GM12878 (cell line): ENCODE measurements around the gene R3HDM2. TPM values are rescaled to one million over a fixed set of nuclear protein-coding genes. Genes with fewer than 3 reads are reported as not detected.

ENCODE experiments used
- ATAC-seq: fragments of 200-7000 bp; cut with Tn5 transposase; 3 replicates; pipeline ENCODE4 v1.9.1; 2020; ENCODE audit warnings: mild to moderate bottlenecking, moderate library complexity
- BruUV-seq: library from RNA; stranded (reverse); fragments of 400-500 nt; replicated peaks from 2 replicates; lab custom pipeline; 2021; lab: Mats Ljungman, UMichigan
- CTCF ChIA-PET: fragments of 300-600 bp; sonication (Branson Sonifier 250); formaldehyde crosslinking; extraction: SDS; loops from one replicate; lab custom pipeline; 2021; ENCODE audit warnings: inconsistent platforms; lab: Yijun Ruan, JAX
- POLR2A ChIA-PET: fragments of 350-600 bp; formaldehyde crosslinking; extraction: SDS; loops from one replicate; lab custom pipeline; 2021; ENCODE audit warnings: inconsistent platforms; lab: Charles Lee
- RAD21 ChIA-PET: fragments of 300-600 bp; sonication (Branson Sonifier 250); formaldehyde crosslinking; loops from one replicate; lab custom pipeline; 2023; ENCODE audit warnings: antibody characterized with exemption; ENCODE audit not compliant: unreplicated experiment; lab: Charles Lee
- SMC1A ChIA-PET: fragments of 300-600 bp; sonication (Branson Sonifier 250); formaldehyde crosslinking; loops from one replicate; lab custom pipeline; 2023; ENCODE audit not compliant: unreplicated experiment, uncharacterized antibody; lab: Charles Lee
- DNase-seq: peaks from one replicate; pipeline ENCODE4 v3.0.0-alpha.2; 2011; ENCODE audit warnings: low read depth, low spot score
- FAIRE-seq: peaks from 3 replicates; lab custom pipeline; 2011; peaks lifted over from hg19 to GRCh38; lab: Jason Lieb, UNC
- H2AFZ ChIP-seq: 2 replicates; pipeline ENCODE4 v1.6.0; 2011; ENCODE audit warnings: low read depth, low read length, control low read depth; ENCODE audit not compliant: control insufficient read depth
- H3K27ac ChIP-seq: 2 replicates; pipeline ENCODE4 v1.5.1; 2011; ENCODE audit warnings: control low read depth; ENCODE audit not compliant: control insufficient read depth, insufficient read depth
- H3K27me3 ChIP-seq, 2 experiments: replicated peaks in 1 of 2; 2 replicates each; pipeline versions ENCODE4 v1.6.0 to v1.6.1; 2011; ENCODE audit warnings: low read length in 1 of 2; ENCODE audit not compliant: control insufficient read depth in 2 of 2, insufficient read depth in 2 of 2
- H3K36me3 ChIP-seq, 2 experiments: 2 replicates each; pipeline ENCODE4 v1.5.1; 2011; ENCODE audit warnings: low read length in 1 of 2; ENCODE audit not compliant: control insufficient read depth in 2 of 2, insufficient read depth in 2 of 2
- H3K4me1 ChIP-seq: 2 replicates; pipeline ENCODE4 v1.6.1; 2011; ENCODE audit warnings: mild to moderate bottlenecking, low read length, moderate library complexity, mixed read lengths; ENCODE audit not compliant: control insufficient read depth, insufficient read depth
- H3K4me2 ChIP-seq: 2 replicates; pipeline ENCODE4 v1.6.0; 2011; ENCODE audit warnings: control low read depth; ENCODE audit not compliant: control insufficient read depth, insufficient read depth
- H3K4me3 ChIP-seq: fragments of 200-600 bp; sonication (generic); 2 replicates; pipeline ENCODE4 v1.5.1; 2016
- H3K79me2 ChIP-seq: 2 replicates; pipeline ENCODE4 v1.6.0; 2011; ENCODE audit warnings: low read length; ENCODE audit not compliant: control insufficient read depth, insufficient read depth
- H3K9ac ChIP-seq: 2 replicates; pipeline ENCODE4 v1.8.0; 2011; ENCODE audit warnings: low read length, control low read depth, mixed read lengths; ENCODE audit not compliant: control insufficient read depth, insufficient read depth
- H3K9me3 ChIP-seq: replicated peaks from 3 replicates; pipeline ENCODE4 v1.5.1; 2011; ENCODE audit warnings: mild to moderate bottlenecking, low read length; ENCODE audit not compliant: control insufficient read depth, insufficient read depth
- H4K20me1 ChIP-seq: 2 replicates; pipeline ENCODE4 v1.6.0; 2011; ENCODE audit not compliant: control insufficient read depth, insufficient read depth
- BHLHE40 ChIP-seq, 2 experiments: fragments of 450-650 bp in 1 of 2; IDR thresholded peaks; 2 replicates each; pipeline ENCODE4 v1.6.1; 2011 to 2017; ENCODE audit warnings: low read depth in 2 of 2, borderline replicate concordance in 1 of 2, improper control_type of control experiment in 1 of 2, low read length in 1 of 2, mild to moderate bottlenecking in 1 of 2
- CREB1 ChIP-seq: IDR thresholded peaks from 2 replicates; pipeline ENCODE4 v1.6.1; 2012; ENCODE audit warnings: low read depth, mild to moderate bottlenecking, inconsistent platforms
- CREM ChIP-seq: IDR thresholded peaks from 2 replicates; pipeline ENCODE4 v1.6.1; 2014; ENCODE audit warnings: antibody characterized with exemption, low read depth
- CTCF ChIP-seq, 3 experiments: IDR thresholded peaks in 2 of 3; conservative IDR thresholded peaks in 1 of 3; 2 replicates each; pipeline ENCODE4 v1.5.1; 2011; ENCODE audit warnings: low read depth in 3 of 3, low read length in 3 of 3, mild to moderate bottlenecking in 3 of 3, control low read depth in 2 of 3, moderate library complexity in 2 of 3, inconsistent platforms in 1 of 3, mixed read lengths in 1 of 3; ENCODE audit not compliant: control insufficient read depth in 2 of 3, insufficient read depth in 1 of 3; ENCODE audit errors: extremely low read depth in 1 of 3
- GATAD2B ChIP-seq: fragments of 450-650 bp; conservative IDR thresholded peaks from 2 replicates; pipeline ENCODE4 v1.6.1; 2017; ENCODE audit warnings: low read depth, mild to moderate bottlenecking, moderate library complexity
- IRF5 ChIP-seq: fragments of 450-650 bp; IDR thresholded peaks from 2 replicates; pipeline ENCODE4 v1.6.1; 2017; ENCODE audit warnings: borderline replicate concordance
- RAD21 ChIP-seq: IDR thresholded peaks from 2 replicates; pipeline ENCODE4 v1.6.1; 2011; ENCODE audit warnings: mild to moderate bottlenecking, low read depth, low read length, moderate library complexity; ENCODE audit not compliant: insufficient read depth
- RAD51 ChIP-seq: fragments of 450-650 bp; IDR thresholded peaks from 2 replicates; pipeline ENCODE4 v1.6.1; 2016; ENCODE audit warnings: moderate library complexity, mild to moderate bottlenecking, inconsistent platforms
- SMC3 ChIP-seq: IDR thresholded peaks from 2 replicates; pipeline ENCODE4 v1.6.1; 2011; ENCODE audit warnings: low read length, improper control_type of control experiment, borderline replicate concordance
- TBL1XR1 ChIP-seq: IDR thresholded peaks from 2 replicates; pipeline ENCODE4 v1.6.1; 2012; ENCODE audit warnings: low read depth, low read length, improper control_type of control experiment
- WGBS: methylation state at CpG from one replicate; pipeline ENCODE4 v1.1.6; 2016; ENCODE audit warnings: low lambda C conversion rate; ENCODE audit not compliant: insufficient replicate concordance, insufficient coverage; ENCODE audit errors: missing lambda C conversion rate; 5-methylcytosine and 5-hydroxymethylcytosine counted together
- in situ Hi-C: fragments of 300-500 bp; cut with MboI; formaldehyde crosslinking; loops from 9 replicates; pipeline ENCODE4 v1.14.3; 2018; ENCODE audit warnings: mixed read lengths
- intact Hi-C: fragments of 100-400 bp; cut with micrococcal nuclease; formaldehyde crosslinking; loops from one replicate; pipeline ENCODE4 v1.14.2; 2022; ENCODE audit not compliant: unreplicated experiment
- polyA plus RNA-seq, 11 experiments: library from polyadenylated mRNA; depleted of rRNA in 4 of 11; unstranded in 6 of 11; stranded (reverse) in 5 of 11; fragments of >200 nt; fragmentation: Nextera tagmentation in 4 of 11; fragmentation: Illumina TruSeq in 1 of 11; extraction: Ambion mirVana in 4 of 11; extraction: Trizol in 1 of 11; gene quantifications; 1 replicate in 1 of 11; 2 replicates in 10 of 11; pipeline versions ENCODE4 v1.2.1 to v1.2.3, GENCODE V29; 2011 to 2016; ENCODE audit warnings: inconsistent platforms in 2 of 11, missing spikeins in 2 of 11, low read depth in 1 of 11
- total RNA-seq, 4 experiments: library from RNA; depleted of rRNA in 3 of 4; stranded (reverse); fragments of >200 nt in 3 of 4; fragmentation: Illumina TruSeq in 1 of 4; extraction: Trizol in 1 of 4; gene quantifications; 2 replicates each; pipeline versions ENCODE4 v1.2.1 to v1.2.3, GENCODE V29; 2013 to 2021

R3HDM2 gene
- total and polyA plus RNA-seq, 10 of the 15 experiments (the other 5 are each of a cell fraction or from before 2014, with no cell fraction given) = 4.6 to 26.1 (median 11.2) TPM

- Histone ChIP-seq H3K27ac (no peak overlapping the region), H3K36me3 (no peaks in the 10 kb centered on the region), H3K4me2 (peak overlapping the region; percentile 88), H3K4me3 (peak overlapping the region; percentile 61; the same call in 1 of the 2 replicates), H2AFZ (no peak overlapping the region), H3K9me3 (no peaks in the 10 kb centered on the region), H3K4me1 (peaks cover 39% of the 10 kb centered on the region), H3K27me3 (peaks cover 5% of the 10 kb centered on the region in 2 experiments; a peak in 3 of 4 replicates), H3K9ac (no peak overlapping the region), H4K20me1 (peaks cover 2% of the 10 kb centered on the region; the same call in 1 of the 2 replicates), H3K79me2 (no peaks in the 10 kb centered on the region)
- DNase-seq (no peak), FAIRE-seq (no peak), ATAC-seq (peak; percentile 48)
- WGBS = 3% methylated on average over 35 of the region's 41 CpGs
- ChIA-PET POLR2A (interaction anchor here (0.5 to 1.8 kb wide), 3 partner anchors 14 to 30 kb away, joined by 5 to 12 read pairs (median 5); partner anchors contain the start of gene SHMT2), SMC1A (interaction anchor here (1.0 to 8.1 kb wide), 7 partner anchors 13 to 217 kb away, joined by 3 to 55 read pairs (median 4); partner anchors contain the start of gene SHMT2), RAD21 (interaction anchor here (0.6 to 14.4 kb wide), 16 partner anchors 9 to 597 kb away, joined by 3 to 85 read pairs (median 4); partner anchors contain the start of genes INHBE, NXPH4, SHMT2 and STAT6), CTCF (interaction anchor here (0.7 to 10.7 kb wide), 28 partner anchors 8 to 477 kb away, joined by 3 to 271 read pairs (median 5); partner anchors contain the start of genes INHBC, INHBE, SHMT2 and STAC3)
- TF ChIP-seq CREM (peak; percentile 76), RAD51 (no peak), SMC3 (peak; percentile 42), IRF5 (no peak), TBL1XR1 (no peak), CREB1 (peak; percentile 78), GATAD2B (no peak), BHLHE40 (IDR thresholded peaks at IDR 0.05; ENCODE audit: borderline replicate concordance in 1 of 2, low read depth in 2 of 2, low read length in 1 of 2) (0 out of 4 replicates have a peak, but pooled peaks of 1 of the 2 experiments have one; percentile 8), CTCF (IDR thresholded peaks at IDR 0.05 in 2 of 3, conservative IDR thresholded peaks at IDR 0.05 in 1 of 3; ENCODE audit: control insufficient read depth in 2 of 3, extremely low read depth in 1 of 3, insufficient read depth in 1 of 3, low read depth in 3 of 3, low read length in 3 of 3) (peak; percentile 68 to 84 (median 79)), RAD21 (peak; percentile 65)
- TSS peak; percentile 59 for BruUV-seq
- intact Hi-C loops = loop anchor here (1.0 to 5.0 kb wide), 3 partner anchors 30 to 121 kb away; no protein-coding TSS in a partner anchor
- in situ Hi-C loops = no loop called here
Observed at GRCh38 chr12:57243521-57244311, 187.1 kb downstream of the R3HDM2 start.
